Measurements from ENCODE around the gene MTRF1. TPM values are rescaled to one million over a fixed set of nuclear protein-coding genes. Genes with fewer than 3 reads are reported as not detected.

Gene MTRF1
- total RNA-seq, 4 donors from 2014 or later, result 8.2 to 16.7 (median 13.3) TPM

GRCh38 chr13:41310963-41311405 is 47.6 kb upstream of the MTRF1 start, which contains the start of gene NAA16:
TSS of gene NAA16 (plus strand) at chr13:41311267. CDS start at chr13:41311529, 262 bp downstream.
- peaks cover 26 to 34% of the 10 kb centered on the region in 2 donors for H3K4me1 ChIP-seq
- in situ Hi-C loops (cut with MboI; ENCODE audit: low sequenced_read_pairs in 4 of 4), result no loop called here
- H3K36me3 ChIP-seq, result no peaks in the 10 kb centered on the region
- H3K9me3 ChIP-seq, result no peaks in the 10 kb centered on the region
- intact Hi-C loops (cut with DNase I; ENCODE audit: low total_unique reads), result loop anchor here (1.0 to 10.0 kb wide), 6 partner anchors 48 to 734 kb away; partner anchors contain the start of genes DGKH, KBTBD6, KBTBD7 and MTRF1
- ATAC-seq (peak; percentile 86 to 88), DNase-seq (peak; percentile 79 to 90)
- TF ChIP-seq, protein P1, sequence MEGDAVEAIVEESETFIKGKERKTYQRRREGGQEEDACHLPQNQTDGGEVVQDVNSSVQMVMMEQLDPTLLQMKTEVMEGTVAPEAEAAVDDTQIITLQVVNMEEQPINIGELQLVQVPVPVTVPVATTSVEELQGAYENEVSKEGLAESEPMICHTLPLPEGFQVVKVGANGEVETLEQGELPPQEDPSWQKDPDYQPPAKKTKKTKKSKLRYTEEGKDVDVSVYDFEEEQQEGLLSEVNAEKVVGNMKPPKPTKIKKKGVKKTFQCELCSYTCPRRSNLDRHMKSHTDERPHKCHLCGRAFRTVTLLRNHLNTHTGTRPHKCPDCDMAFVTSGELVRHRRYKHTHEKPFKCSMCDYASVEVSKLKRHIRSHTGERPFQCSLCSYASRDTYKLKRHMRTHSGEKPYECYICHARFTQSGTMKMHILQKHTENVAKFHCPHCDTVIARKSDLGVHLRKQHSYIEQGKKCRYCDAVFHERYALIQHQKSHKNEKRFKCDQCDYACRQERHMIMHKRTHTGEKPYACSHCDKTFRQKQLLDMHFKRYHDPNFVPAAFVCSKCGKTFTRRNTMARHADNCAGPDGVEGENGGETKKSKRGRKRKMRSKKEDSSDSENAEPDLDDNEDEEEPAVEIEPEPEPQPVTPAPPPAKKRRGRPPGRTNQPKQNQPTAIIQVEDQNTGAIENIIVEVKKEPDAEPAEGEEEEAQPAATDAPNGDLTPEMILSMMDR (IDR thresholded peaks at IDR 0.05 in 4 of 5, conservative IDR thresholded peaks at IDR 0.05 in 1 of 5), result no peak
- TF ChIP-seq POLR2A (IDR thresholded peaks at IDR 0.05), result peak; percentile 89 to 90
- peak within 1 kb of the TSS; percentile 93 to 96 (median 95) for H3K27ac ChIP-seq
- H3K4me3 ChIP-seq, result peak within 1 kb of the TSS; percentile 85 to 94 (median 90)
- no peaks in the 10 kb centered on the region for H3K27me3 ChIP-seq

DNA sequence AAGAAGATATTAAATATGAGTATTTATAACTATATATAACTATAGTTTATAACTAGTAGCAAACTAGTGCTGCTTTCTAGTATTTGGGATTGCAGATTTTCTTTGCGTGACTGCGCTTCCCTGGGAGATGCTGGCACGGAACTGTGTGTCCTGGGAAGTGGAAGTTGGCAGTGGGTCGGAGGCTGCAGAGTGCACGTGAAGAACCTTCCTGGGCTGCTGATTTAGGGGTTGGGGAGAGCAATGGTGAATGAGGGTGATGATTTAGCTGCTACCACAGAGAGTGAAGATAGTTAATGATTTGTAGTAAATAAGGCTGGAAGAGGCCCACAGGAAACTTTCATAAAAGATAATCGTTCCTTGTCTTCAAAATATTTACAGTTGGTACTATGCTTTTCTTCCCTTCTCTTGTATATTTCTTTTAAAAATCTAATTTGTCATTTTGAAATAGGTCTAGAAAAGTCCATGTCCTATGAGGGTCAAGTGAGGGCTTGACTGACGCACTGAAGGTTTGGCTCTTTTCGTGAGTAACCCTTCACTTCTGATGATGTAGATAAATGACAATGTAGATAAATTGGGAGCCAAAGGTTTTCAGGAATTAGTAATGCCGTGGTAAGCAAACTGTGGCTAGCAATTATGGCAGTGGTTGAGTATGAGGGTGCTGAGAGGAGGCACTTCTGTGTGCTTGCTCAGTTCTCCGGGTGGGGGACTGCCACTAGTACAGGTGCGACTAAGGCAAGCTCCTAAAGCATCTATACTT is 44.7 kb upstream of the MTRF1 start:
- no peaks in the 10 kb centered on the region for H3K9me3 ChIP-seq
- TF ChIP-seq, protein P1 (IDR thresholded peaks at IDR 0.05 in 4 of 5, conservative IDR thresholded peaks at IDR 0.05 in 1 of 5), result no peak
- TF ChIP-seq POLR2A (IDR thresholded peaks at IDR 0.05), result no peak
- DNase-seq (no peak), ATAC-seq (no peak)
- peaks cover 5 to 6% of the 10 kb centered on the region in 2 donors for H3K4me1 ChIP-seq
- H3K36me3 ChIP-seq, result no peaks in the 10 kb centered on the region
- intact Hi-C loops (cut with DNase I; ENCODE audit: low total_unique reads) (no loop called here), in situ Hi-C loops (cut with MboI; ENCODE audit: low sequenced_read_pairs in 4 of 4) (no loop called here)
- no peak overlapping the region for H3K27ac ChIP-seq
- H3K4me3 ChIP-seq, result no peak overlapping the region
- H3K27me3 ChIP-seq, result no peaks in the 10 kb centered on the region

- Histone ChIP-seq H3K4me3 (no peak overlapping the region), H3K27ac (no peak overlapping the region), H3K4me1 (no peaks in the 10 kb centered on the region), H3K27me3 (no peaks in the 10 kb centered on the region), H3K36me3 (no peaks in the 10 kb centered on the region), H3K9me3 (no peaks in the 10 kb centered on the region)
- in situ Hi-C loops (cut with MboI; ENCODE audit: low sequenced_read_pairs in 4 of 4), result no loop called here
- no peak for ATAC-seq
- no peak for DNase-seq
- intact Hi-C loops (cut with DNase I; ENCODE audit: low total_unique reads), result no loop called here
- no peak for TF ChIP-seq POLR2A (IDR thresholded peaks at IDR 0.05)
- TF ChIP-seq, protein P1 (IDR thresholded peaks at IDR 0.05 in 4 of 5, conservative IDR thresholded peaks at IDR 0.05 in 1 of 5), result no peak
These were observed 43.1 kb upstream of the MTRF1 start for GRCh38 chr13:41306271-41307145.

GRCh38 chr13:41304551-41304950 is 41.2 kb upstream of the MTRF1 start:
- in situ Hi-C loops (cut with MboI; ENCODE audit: low sequenced_read_pairs in 4 of 4) (no loop called here), intact Hi-C loops (cut with DNase I; ENCODE audit: low total_unique reads) (no loop called here)
- ATAC-seq, result no peak
- Histone ChIP-seq H3K36me3 (no peaks in the 10 kb centered on the region), H3K27ac (no peak overlapping the region), H3K4me3 (no peak overlapping the region), H3K27me3 (no peaks in the 10 kb centered on the region), H3K9me3 (no peaks in the 10 kb centered on the region), H3K4me1 (no peaks in the 10 kb centered on the region)
- DNase-seq, result no peak
- no peak for TF ChIP-seq POLR2A (IDR thresholded peaks at IDR 0.05)
- TF ChIP-seq, protein P1 (IDR thresholded peaks at IDR 0.05 in 4 of 5, conservative IDR thresholded peaks at IDR 0.05 in 1 of 5), result no peak
